C4-2B (cell line): ENCODE results near the gene EDC3.

ENCODE experiments used
- ZFX ChIP-seq: fragments of 450-650 bp; IDR thresholded peaks from 2 replicates; pipeline ENCODE4 v1.6.1; 2017
- TF ChIP-seq, protein P1 (sequence below): fragments of 450-650 bp; conservative IDR thresholded peaks from 2 replicates; pipeline ENCODE4 v1.5.1; 2017; ENCODE audit warnings: mild to moderate bottlenecking

DNA sequence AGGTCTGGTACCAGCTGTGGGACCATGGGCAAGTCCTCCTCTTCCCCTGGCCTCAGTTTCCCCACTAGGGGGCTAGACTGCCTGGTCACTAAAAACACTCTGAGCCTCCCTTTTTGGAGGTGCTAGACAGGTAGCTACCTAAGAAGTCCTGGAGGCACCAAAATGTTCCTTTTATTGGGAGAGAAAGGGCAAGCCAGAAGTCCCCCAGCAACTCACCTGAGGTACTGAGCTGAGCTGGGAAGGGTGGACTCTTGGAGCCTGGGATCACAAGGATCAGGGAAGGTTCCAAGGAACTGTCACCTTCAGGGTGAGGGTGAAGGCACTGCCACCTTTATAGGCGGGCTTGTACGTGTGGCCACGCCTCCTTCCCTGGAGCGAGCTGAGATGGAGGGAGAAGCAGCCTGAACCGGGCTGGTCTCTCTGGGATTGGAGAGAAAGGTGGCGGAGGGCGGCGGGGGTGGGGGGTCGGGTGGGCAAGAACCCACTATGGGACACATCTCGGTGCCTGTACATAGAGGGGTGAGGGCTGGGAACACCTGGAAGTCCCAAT lies 29.5 kb upstream of the EDC3 start, which contains the start of gene CYP1A1:
- TF ChIP-seq, protein P1, sequence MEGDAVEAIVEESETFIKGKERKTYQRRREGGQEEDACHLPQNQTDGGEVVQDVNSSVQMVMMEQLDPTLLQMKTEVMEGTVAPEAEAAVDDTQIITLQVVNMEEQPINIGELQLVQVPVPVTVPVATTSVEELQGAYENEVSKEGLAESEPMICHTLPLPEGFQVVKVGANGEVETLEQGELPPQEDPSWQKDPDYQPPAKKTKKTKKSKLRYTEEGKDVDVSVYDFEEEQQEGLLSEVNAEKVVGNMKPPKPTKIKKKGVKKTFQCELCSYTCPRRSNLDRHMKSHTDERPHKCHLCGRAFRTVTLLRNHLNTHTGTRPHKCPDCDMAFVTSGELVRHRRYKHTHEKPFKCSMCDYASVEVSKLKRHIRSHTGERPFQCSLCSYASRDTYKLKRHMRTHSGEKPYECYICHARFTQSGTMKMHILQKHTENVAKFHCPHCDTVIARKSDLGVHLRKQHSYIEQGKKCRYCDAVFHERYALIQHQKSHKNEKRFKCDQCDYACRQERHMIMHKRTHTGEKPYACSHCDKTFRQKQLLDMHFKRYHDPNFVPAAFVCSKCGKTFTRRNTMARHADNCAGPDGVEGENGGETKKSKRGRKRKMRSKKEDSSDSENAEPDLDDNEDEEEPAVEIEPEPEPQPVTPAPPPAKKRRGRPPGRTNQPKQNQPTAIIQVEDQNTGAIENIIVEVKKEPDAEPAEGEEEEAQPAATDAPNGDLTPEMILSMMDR, result no peak
- no peak for TF ChIP-seq ZFX
